Stimulated activated CD4-positive, alpha-beta T cell treated with anti-CD3 and anti-CD28 coated beads, Interleukin-1b, Interleukin-23, amount 100 ng/mL, for 24 hours (primary cell): Measurements from ENCODE around the gene MPZL3.

Source experiments
- DNase-seq, 4 experiments: peaks; one replicate each; pipeline ENCODE4 v3.0.0-alpha.2; 2020; ENCODE audit warnings: low read depth in 4 of 4, low spot score in 1 of 4

The MPZL3 gene

GRCh38 chr11:118232659-118233058 lies 19.5 kb downstream of the MPZL3 start:
- peak in 1 of 4 experiments; percentile 55 for DNase-seq

GRCh38 chr11:118231461-118231860 lies 20.7 kb downstream of the MPZL3 start:
- DNase-seq = no peak

GRCh38 chr11:118230088-118230487 lies 22.1 kb downstream of the MPZL3 start:
- DNase-seq = no peak

- no peak for DNase-seq
Observed at GRCh38 chr11:118229274-118229847, 22.8 kb downstream of the MPZL3 start.

- DNase-seq = no peak
Observed at GRCh38 chr11:118227865-118228785, 24.0 kb downstream of the MPZL3 start.

GRCh38 chr11:118226781-118227180 lies 25.4 kb downstream of the MPZL3 start:
- DNase-seq = no peak

GRCh38 chr11:118226296-118226695 lies 25.9 kb downstream of the MPZL3 start:
- DNase-seq = no peak

GRCh38 chr11:118224511-118225188 lies 27.5 kb downstream of the MPZL3 start, which contains the start of gene JAML:
Gene JAML (minus strand): TSS chr11:118225011. CDS start chr11:118214866, 10,145 bp downstream.
- no peak for DNase-seq

GRCh38 chr11:118223992-118224391 lies 28.2 kb downstream of the MPZL3 start:
- no peak for DNase-seq

GRCh38 chr11:118223570-118223969 lies 28.6 kb downstream of the MPZL3 start:
- no peak for DNase-seq

- no peak for DNase-seq
Observed at GRCh38 chr11:118222437-118222836, 29.7 kb downstream of the MPZL3 start.

- DNase-seq = no peak
Observed at GRCh38 chr11:118221419-118221818, 30.7 kb downstream of the MPZL3 start.

GRCh38 chr11:118219732-118220131 lies 32.4 kb downstream of the MPZL3 start:
- DNase-seq = no peak

GRCh38 chr11:118219244-118219643 lies 32.9 kb downstream of the MPZL3 start:
- DNase-seq = no peak

GRCh38 chr11:118217575-118217974 lies 34.6 kb downstream of the MPZL3 start:
- no peak for DNase-seq

GRCh38 chr11:118216621-118217481 lies 35.3 kb downstream of the MPZL3 start:
- DNase-seq = peak in 1 of 4 experiments; percentile 50

- DNase-seq = no peak
Observed at GRCh38 chr11:118215765-118216164, 36.4 kb downstream of the MPZL3 start.

GRCh38 chr11:118215262-118215661 lies 36.9 kb downstream of the MPZL3 start:
- DNase-seq = no peak

- no peak for DNase-seq
Observed at GRCh38 chr11:118214210-118214914, 37.8 kb downstream of the MPZL3 start.

GRCh38 chr11:118213781-118214180 lies 38.4 kb downstream of the MPZL3 start:
- no peak for DNase-seq
